Measurements from ENCODE around the gene BICC1.

Gene BICC1

GRCh38 chr10:58512491-58513187 is at the start of gene BICC1:
BICC1 (plus strand) TSS chr10:58512872; CDS start chr10:58513144, 272 bp downstream.
- peak within 1 kb of the TSS; percentile 39 to 72 (median 60) for H3K4me3 ChIP-seq
- H3K27ac ChIP-seq, result peak within 1 kb of the TSS; percentile 3 to 92 (median 79)

GRCh38 chr10:58464956-58465355 is 47.7 kb upstream of the BICC1 start:
- no peak overlapping the region for H3K27ac ChIP-seq

GRCh38 chr10:58465629-58466028 is 47.0 kb upstream of the BICC1 start:
- no peak overlapping the region for H3K27ac ChIP-seq
- H3K4me3 ChIP-seq, result no peak overlapping the region

More at GRCh38 chr10:58464956-58465355, 47.7 kb upstream of the BICC1 start:
- H3K4me3 ChIP-seq, result no peak overlapping the region

GRCh38 chr10:58467931-58468635 is 44.6 kb upstream of the BICC1 start:
- H3K27ac ChIP-seq, result no peak overlapping the region
- H3K4me3 ChIP-seq, result no peak overlapping the region

- no peak overlapping the region for H3K4me3 ChIP-seq
- H3K27ac ChIP-seq, result no peak overlapping the region
Observed at GRCh38 chr10:58473976-58474375, 38.7 kb upstream of the BICC1 start.

- Histone ChIP-seq H3K27ac (peak overlapping the region in 11 of 21 experiments; percentile 21 to 70 (median 52)), H3K4me3 (no peak overlapping the region)
Observed at GRCh38 chr10:58475322-58476277, 37.1 kb upstream of the BICC1 start.

- H3K4me3 ChIP-seq, result no peak overlapping the region
- peak overlapping the region in 2 of 21 experiments; percentile 18 to 47 for H3K27ac ChIP-seq
Observed at GRCh38 chr10:58477122-58477521, 35.5 kb upstream of the BICC1 start.

GRCh38 chr10:58477902-58478301 is 34.8 kb upstream of the BICC1 start:
- H3K27ac ChIP-seq, result no peak overlapping the region

GRCh38 chr10:58479045-58479444 is 33.6 kb upstream of the BICC1 start:
- no peak overlapping the region for H3K27ac ChIP-seq
- no peak overlapping the region for H3K4me3 ChIP-seq

More at GRCh38 chr10:58477902-58478301, 34.8 kb upstream of the BICC1 start:
- H3K4me3 ChIP-seq, result no peak overlapping the region

GRCh38 chr10:58480321-58480720 is 32.4 kb upstream of the BICC1 start:
- Histone ChIP-seq H3K27ac (no peak overlapping the region), H3K4me3 (no peak overlapping the region)

- no peak overlapping the region for H3K27ac ChIP-seq
- no peak overlapping the region for H3K4me3 ChIP-seq
Observed at GRCh38 chr10:58481569-58482109, 31.0 kb upstream of the BICC1 start.

- no peak overlapping the region for H3K4me3 ChIP-seq
- no peak overlapping the region for H3K27ac ChIP-seq
Observed at GRCh38 chr10:58486821-58487220, 25.9 kb upstream of the BICC1 start.

GRCh38 chr10:58488921-58489320 is 23.8 kb upstream of the BICC1 start:
- no peak overlapping the region for H3K27ac ChIP-seq
- H3K4me3 ChIP-seq, result no peak overlapping the region

GRCh38 chr10:58502956-58503355 is 9.7 kb upstream of the BICC1 start:
- H3K4me3 ChIP-seq, result no peak overlapping the region
- no peak overlapping the region for H3K27ac ChIP-seq

- H3K4me3 ChIP-seq, result no peak overlapping the region
- H3K27ac ChIP-seq, result no peak overlapping the region
Observed at GRCh38 chr10:58508316-58508715, 4.4 kb upstream of the BICC1 start.

GRCh38 chr10:58511765-58512490 is 744 bp upstream of the BICC1 start:
- peak overlapping the region in 6 of 7 experiments; percentile 13 to 72 (median 60) for H3K4me3 ChIP-seq
- peak overlapping the region in 14 of 21 experiments; percentile 4 to 92 (median 52) for H3K27ac ChIP-seq

- peak overlapping the region; percentile 3 to 92 (median 79) for H3K27ac ChIP-seq
Observed at GRCh38 chr10:58513188-58514110, 777 bp downstream of the BICC1 start.

More at GRCh38 chr10:58513188-58514110, 777 bp downstream of the BICC1 start:
- H3K4me3 ChIP-seq, result peak overlapping the region; percentile 39 to 72 (median 60)

Data from skin epidermis (tissue), 12 donors.